ENCODE data around the gene TRIM13.

GRCh38 chr13:49998714-49999624 is 2.1 kb downstream of the TRIM13 start:
- TF ChIP-seq CTCF (IDR thresholded peaks at IDR 0.05; ENCODE audit: low read length) (no peak), EZH2phosphoT487 (IDR thresholded peaks at IDR 0.05; ENCODE audit: low read length) (no peak)

Data from MM.1S (cell line).